ENCODE data around the gene ZFHX3. TPM values are rescaled to one million over a fixed set of nuclear protein-coding genes. Genes with fewer than 3 reads are reported as not detected.

The ZFHX3 gene
- total and polyA plus RNA-seq, 2 donors from 2014 or later = 2.3 to 29.3 TPM

GRCh38 chr16:72873044-72873443, 174.9 kb downstream of the ZFHX3 start:
- peak in 1 of 5 donors; percentile 87 for DNase-seq
- Histone ChIP-seq H3K9ac (ENCODE audit: low read length in 3 of 3) (no peak overlapping the region), H3K36me3 (ENCODE audit: control insufficient read depth in 2 of 3, insufficient read depth in 3 of 3, low read length in 3 of 3) (no peaks in the 10 kb centered on the region), H3K27ac (ENCODE audit: low read depth in 2 of 2, low read length in 2 of 2) (no peak overlapping the region), H3K9me3 (ENCODE audit: control insufficient read depth in 2 of 3, insufficient read depth in 1 of 3, low read length in 3 of 3) (no peaks in the 10 kb centered on the region), H3K27me3 (ENCODE audit: control insufficient read depth, insufficient read depth, low read length) (no peaks in the 10 kb centered on the region), H3K4me1 (ENCODE audit: control insufficient read depth in 2 of 3, insufficient read depth in 2 of 3, low read depth in 1 of 3, low read length in 3 of 3) (peaks cover 5 to 10% (median 7%) of the 10 kb centered on the region in 3 donors), H3K4me3 (ENCODE audit: low read length in 3 of 3) (no peak overlapping the region)
- no peak for FAIRE-seq
- intact Hi-C loops (cut with DNase I) = no loop called here
- no peak for TF ChIP-seq CTCF (IDR thresholded peaks at IDR 0.05; ENCODE audit: borderline replicate concordance, extremely low read depth, insufficient read depth)

GRCh38 chr16:72865835-72866234, 182.1 kb downstream of the ZFHX3 start:
- DNase-seq = no peak
- no peaks in the 10 kb centered on the region for H3K9me3 ChIP-seq (ENCODE audit: control insufficient read depth in 2 of 3, insufficient read depth in 1 of 3, low read length in 3 of 3)
- H3K4me1 ChIP-seq (ENCODE audit: control insufficient read depth in 2 of 3, insufficient read depth in 2 of 3, low read depth in 1 of 3, low read length in 3 of 3) = no peaks in the 10 kb centered on the region
- no peak for FAIRE-seq
- no peaks in the 10 kb centered on the region for H3K36me3 ChIP-seq (ENCODE audit: control insufficient read depth in 2 of 3, insufficient read depth in 3 of 3, low read length in 3 of 3)
- no peak overlapping the region for H3K4me3 ChIP-seq (ENCODE audit: low read length in 3 of 3)
- H3K9ac ChIP-seq (ENCODE audit: low read length in 3 of 3) = no peak overlapping the region
- TF ChIP-seq CTCF (IDR thresholded peaks at IDR 0.05; ENCODE audit: borderline replicate concordance, extremely low read depth, insufficient read depth) = no peak
- intact Hi-C loops (cut with DNase I) = no loop called here
- H3K27me3 ChIP-seq (ENCODE audit: control insufficient read depth, insufficient read depth, low read length) = no peaks in the 10 kb centered on the region
- H3K27ac ChIP-seq (ENCODE audit: low read depth in 2 of 2, low read length in 2 of 2) = no peak overlapping the region

GRCh38 chr16:72865258-72865657, 182.7 kb downstream of the ZFHX3 start:
- no peaks in the 10 kb centered on the region for H3K27me3 ChIP-seq (ENCODE audit: control insufficient read depth, insufficient read depth, low read length)
- H3K4me3 ChIP-seq (ENCODE audit: low read length in 3 of 3) = no peak overlapping the region
- TF ChIP-seq CTCF (IDR thresholded peaks at IDR 0.05; ENCODE audit: borderline replicate concordance, extremely low read depth, insufficient read depth) = no peak
- H3K36me3 ChIP-seq (ENCODE audit: control insufficient read depth in 2 of 3, insufficient read depth in 3 of 3, low read length in 3 of 3) = no peaks in the 10 kb centered on the region
- H3K27ac ChIP-seq (ENCODE audit: low read depth in 2 of 2, low read length in 2 of 2) = no peak overlapping the region
- DNase-seq = no peak
- no peaks in the 10 kb centered on the region for H3K4me1 ChIP-seq (ENCODE audit: control insufficient read depth in 2 of 3, insufficient read depth in 2 of 3, low read depth in 1 of 3, low read length in 3 of 3)
- intact Hi-C loops (cut with DNase I) = no loop called here
- H3K9ac ChIP-seq (ENCODE audit: low read length in 3 of 3) = no peak overlapping the region
- no peaks in the 10 kb centered on the region for H3K9me3 ChIP-seq (ENCODE audit: control insufficient read depth in 2 of 3, insufficient read depth in 1 of 3, low read length in 3 of 3)
- no peak for FAIRE-seq

Measured in kidney (tissue), 14 donors.